OCI-LY7 (cell line): ENCODE measurements around the gene IL1RAPL1.

Source experiments
- EZH2phosphoT487 ChIP-seq: fragments of 200-600 bp; sonication (generic); IDR thresholded peaks from 2 replicates; pipeline ENCODE4 v1.6.1; 2018; ENCODE audit warnings: low read depth, borderline replicate concordance, mild to moderate bottlenecking, mixed run types, antibody characterized with exemption, low read length, moderate library complexity, mixed read lengths
- TF ChIP-seq, protein P1 (sequence below): fragments of 200-600 bp; sonication (generic); conservative IDR thresholded peaks from 2 replicates; pipeline ENCODE4 v1.5.1; 2014; ENCODE audit warnings: mild to moderate bottlenecking, antibody characterized with exemption, low read length, moderate library complexity, mixed read lengths

DNA sequence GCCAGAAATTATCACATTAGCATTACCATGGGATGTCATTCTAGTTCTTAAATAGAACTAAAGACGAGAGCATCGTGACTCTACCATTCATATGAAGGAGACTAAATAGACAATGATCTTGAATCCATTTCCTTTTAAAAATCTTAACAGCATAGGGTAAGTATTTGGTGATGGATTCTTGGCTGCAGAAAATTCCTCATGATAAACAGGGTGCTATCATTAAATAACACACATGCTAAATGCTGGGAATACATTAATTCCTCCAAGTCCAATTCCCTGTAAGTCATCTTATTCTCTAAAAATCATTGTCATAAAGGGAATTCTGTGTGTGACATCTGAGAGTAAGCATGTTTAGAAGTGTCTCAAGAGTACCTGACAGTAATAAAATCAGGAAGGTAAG, 1157.7 kb downstream of the IL1RAPL1 start:
- TF ChIP-seq, protein P1, sequence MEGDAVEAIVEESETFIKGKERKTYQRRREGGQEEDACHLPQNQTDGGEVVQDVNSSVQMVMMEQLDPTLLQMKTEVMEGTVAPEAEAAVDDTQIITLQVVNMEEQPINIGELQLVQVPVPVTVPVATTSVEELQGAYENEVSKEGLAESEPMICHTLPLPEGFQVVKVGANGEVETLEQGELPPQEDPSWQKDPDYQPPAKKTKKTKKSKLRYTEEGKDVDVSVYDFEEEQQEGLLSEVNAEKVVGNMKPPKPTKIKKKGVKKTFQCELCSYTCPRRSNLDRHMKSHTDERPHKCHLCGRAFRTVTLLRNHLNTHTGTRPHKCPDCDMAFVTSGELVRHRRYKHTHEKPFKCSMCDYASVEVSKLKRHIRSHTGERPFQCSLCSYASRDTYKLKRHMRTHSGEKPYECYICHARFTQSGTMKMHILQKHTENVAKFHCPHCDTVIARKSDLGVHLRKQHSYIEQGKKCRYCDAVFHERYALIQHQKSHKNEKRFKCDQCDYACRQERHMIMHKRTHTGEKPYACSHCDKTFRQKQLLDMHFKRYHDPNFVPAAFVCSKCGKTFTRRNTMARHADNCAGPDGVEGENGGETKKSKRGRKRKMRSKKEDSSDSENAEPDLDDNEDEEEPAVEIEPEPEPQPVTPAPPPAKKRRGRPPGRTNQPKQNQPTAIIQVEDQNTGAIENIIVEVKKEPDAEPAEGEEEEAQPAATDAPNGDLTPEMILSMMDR, result no peak
- no peak for TF ChIP-seq EZH2phosphoT487
